Measurements from ENCODE around the gene SLCO3A1.

The SLCO3A1 gene

GRCh38 chr15:91973481-91973880, 120.0 kb downstream of the SLCO3A1 start:
- DNase-seq = no peak

GRCh38 chr15:91974321-91974720, 120.8 kb downstream of the SLCO3A1 start:
- no peak for DNase-seq

GRCh38 chr15:91975241-91975978, 121.9 kb downstream of the SLCO3A1 start:
- DNase-seq = no peak

- no peak for DNase-seq
Observed at GRCh38 chr15:91976966-91977365, 123.5 kb downstream of the SLCO3A1 start.

GRCh38 chr15:91980502-91981267, 127.2 kb downstream of the SLCO3A1 start:
- no peak for DNase-seq

GRCh38 chr15:91981821-91982800, 128.6 kb downstream of the SLCO3A1 start:
- DNase-seq = no peak

- DNase-seq = no peak
Observed at GRCh38 chr15:91983729-91984340, 130.3 kb downstream of the SLCO3A1 start.

GRCh38 chr15:91985297-91985696, 131.8 kb downstream of the SLCO3A1 start:
- DNase-seq = no peak

GRCh38 chr15:91988071-91988470, 134.6 kb downstream of the SLCO3A1 start:
- no peak for DNase-seq

- no peak for DNase-seq
Observed at GRCh38 chr15:91988655-91989054, 135.1 kb downstream of the SLCO3A1 start.

GRCh38 chr15:91989821-91990220, 136.3 kb downstream of the SLCO3A1 start:
- DNase-seq = no peak

- no peak for DNase-seq
Observed at GRCh38 chr15:91992945-91993344, 139.4 kb downstream of the SLCO3A1 start.

GRCh38 chr15:91995146-91995545, 141.6 kb downstream of the SLCO3A1 start:
- DNase-seq = no peak

GRCh38 chr15:91997163-91997562, 143.7 kb downstream of the SLCO3A1 start:
- DNase-seq = no peak

- DNase-seq = no peak
Observed at GRCh38 chr15:92000709-92001108, 147.2 kb downstream of the SLCO3A1 start.

GRCh38 chr15:92001307-92001706, 147.8 kb downstream of the SLCO3A1 start:
- DNase-seq = no peak

- DNase-seq = no peak
Observed at GRCh38 chr15:92002666-92003065, 149.2 kb downstream of the SLCO3A1 start.

- DNase-seq = no peak
Observed at GRCh38 chr15:92003515-92004067, 150.1 kb downstream of the SLCO3A1 start.

- no peak for DNase-seq
Observed at GRCh38 chr15:92005154-92005553, 151.6 kb downstream of the SLCO3A1 start.

GRCh38 chr15:92006186-92007028, 152.9 kb downstream of the SLCO3A1 start:
- no peak for DNase-seq

- no peak for DNase-seq
Observed at GRCh38 chr15:92009162-92009561, 155.7 kb downstream of the SLCO3A1 start.
